A673 (cell line): ENCODE results near the gene SUCLA2. TPM values are rescaled to one million over a fixed set of nuclear protein-coding genes. Genes with fewer than 3 reads are reported as not detected.

Experiments
- BruUV-seq: library from RNA; stranded (reverse); fragments of 400-500 nt; replicated peaks from 2 replicates; lab custom pipeline; 2021; lab: Mats Ljungman, UMichigan
- CTCF ChIA-PET: fragments of 300-600 bp; sonication (Branson Sonifier 250); formaldehyde crosslinking; loops from one replicate; lab custom pipeline; 2022; ENCODE audit warnings: antibody characterized with exemption; lab: Charles Lee
- POLR2A ChIA-PET: fragments of 300-600 bp; sonication (Branson Sonifier 250); formaldehyde crosslinking; loops from one replicate; lab custom pipeline; 2022; ENCODE audit warnings: antibody characterized with exemption; ENCODE audit not compliant: low non-redundant PET; lab: Charles Lee
- DNase-seq: peaks from one replicate; pipeline ENCODE4 v3.0.0-alpha.2; 2015; ENCODE audit warnings: low spot score
- H3K27ac ChIP-seq: fragments of 200-600 bp; sonication (generic); 2 replicates; pipeline ENCODE4 v1.5.1; 2016; ENCODE audit warnings: mixed run types, low read depth, mild to moderate bottlenecking, mixed read lengths, antibody characterized with exemption, low read length; ENCODE audit not compliant: poor library complexity, severe bottlenecking
- H3K27me3 ChIP-seq: fragments of 200-600 bp; sonication (generic); replicated peaks from 2 replicates; pipeline ENCODE4 v1.6.1; 2017; ENCODE audit warnings: mixed run types, low read depth, mild to moderate bottlenecking, mixed read lengths, antibody characterized with exemption, low read length; ENCODE audit not compliant: insufficient read depth, poor library complexity
- H3K36me3 ChIP-seq: fragments of 200-600 bp; sonication (generic); 2 replicates; pipeline ENCODE4 v1.6.1; 2016; ENCODE audit warnings: mixed run types, mild to moderate bottlenecking, mixed read lengths, antibody characterized with exemption, low read length; ENCODE audit not compliant: insufficient read depth, poor library complexity, severe bottlenecking
- H3K4me1 ChIP-seq: fragments of 200-600 bp; sonication (generic); 2 replicates; pipeline ENCODE4 v1.6.1; 2017; ENCODE audit warnings: mixed run types, mild to moderate bottlenecking, mixed read lengths, antibody characterized with exemption, low read length; ENCODE audit not compliant: insufficient read depth, poor library complexity, severe bottlenecking
- H3K4me3 ChIP-seq: fragments of 200-600 bp; sonication (generic); 2 replicates; pipeline ENCODE4 v1.5.1; 2016; ENCODE audit warnings: low read depth, mixed run types, mild to moderate bottlenecking, mixed read lengths, low read length; ENCODE audit not compliant: poor library complexity, severe bottlenecking
- H3K9me3 ChIP-seq: fragments of 200-600 bp; sonication (generic); 2 replicates; pipeline ENCODE4 v1.6.1; 2016; ENCODE audit warnings: mixed run types, low read depth, mild to moderate bottlenecking, mixed read lengths, antibody characterized with exemption, low read length; ENCODE audit not compliant: poor library complexity, severe bottlenecking
- CTCF ChIP-seq: fragments of 300-800, 200-600 bp; sonication (generic); conservative IDR thresholded peaks from 2 replicates; pipeline ENCODE4 v1.5.1; 2017; ENCODE audit warnings: low read depth, mild to moderate bottlenecking, antibody characterized with exemption, low read length, moderate library complexity, mixed read lengths
- EZH2 ChIP-seq: fragments of 200-600 bp; sonication (generic); IDR thresholded peaks from 2 replicates; pipeline ENCODE4 v1.6.1; 2017; ENCODE audit warnings: borderline replicate concordance, low read depth, mild to moderate bottlenecking, mixed read lengths, antibody characterized with exemption, low read length; ENCODE audit not compliant: poor library complexity, severe bottlenecking
- intact Hi-C: fragments of 100-400 bp; cut with micrococcal nuclease; formaldehyde crosslinking; loops from one replicate; pipeline ENCODE4 v1.10.0; 2022; ENCODE audit not compliant: unreplicated experiment
- total RNA-seq: library from RNA; stranded (reverse); gene quantifications from 2 replicates; pipeline ENCODE4 v1.2.3, GENCODE V29; 2021

The SUCLA2 gene
- total RNA-seq, 1 experiment from 2014 or later: 36.6 TPM

- DNase-seq: no peak
- ChIA-PET CTCF (no interaction called here), POLR2A (no interaction called here)
- Histone ChIP-seq H3K36me3 (peaks cover 12% of the 10 kb centered on the region), H3K4me1 (peaks cover 11% of the 10 kb centered on the region), H3K27ac (peak overlapping the region; percentile 86), H3K4me3 (peak overlapping the region; percentile 85), H3K9me3 (no peaks in the 10 kb centered on the region), H3K27me3 (no peaks in the 10 kb centered on the region)
- no peak for TF ChIP-seq EZH2
- BruUV-seq: no TSS peak
- intact Hi-C loops: no loop called here
Measured at GRCh38 chr13:47999973-48000372, 1.1 kb downstream of the SUCLA2 start.

GRCh38 chr13:47997384-47997783 is 3.7 kb downstream of the SUCLA2 start:
- intact Hi-C loops: no loop called here
- Histone ChIP-seq H3K27ac (no peak overlapping the region), H3K9me3 (no peaks in the 10 kb centered on the region), H3K36me3 (peaks cover 27% of the 10 kb centered on the region), H3K27me3 (no peaks in the 10 kb centered on the region), H3K4me1 (peaks cover 11% of the 10 kb centered on the region), H3K4me3 (no peak overlapping the region)
- TF ChIP-seq EZH2 (no peak), CTCF (no peak)
- DNase-seq: no peak
- CTCF ChIA-PET: no interaction called here
- no TSS peak for BruUV-seq
- POLR2A ChIA-PET: no interaction called here

- Histone ChIP-seq H3K36me3 (peaks cover 48% of the 10 kb centered on the region), H3K27me3 (no peaks in the 10 kb centered on the region), H3K9me3 (no peaks in the 10 kb centered on the region), H3K4me1 (no peaks in the 10 kb centered on the region), H3K27ac (no peak overlapping the region), H3K4me3 (no peak overlapping the region)
- CTCF ChIA-PET: no interaction called here
- BruUV-seq: no TSS peak
- POLR2A ChIA-PET: no interaction called here
- intact Hi-C loops: no loop called here
- DNase-seq: no peak
- TF ChIP-seq EZH2 (no peak), CTCF (no peak)
Measured at GRCh38 chr13:47991859-47992258, 9.2 kb downstream of the SUCLA2 start.

GRCh38 chr13:47990920-47991466 is 10.1 kb downstream of the SUCLA2 start:
- DNase-seq: no peak
- H3K4me3 ChIP-seq: no peak overlapping the region
- no peaks in the 10 kb centered on the region for H3K4me1 ChIP-seq
- ChIA-PET CTCF (no interaction called here), POLR2A (no interaction called here)
- no peak overlapping the region for H3K27ac ChIP-seq
- H3K27me3 ChIP-seq: no peaks in the 10 kb centered on the region
- intact Hi-C loops: no loop called here
- H3K9me3 ChIP-seq: no peaks in the 10 kb centered on the region
- H3K36me3 ChIP-seq: peaks cover 51% of the 10 kb centered on the region
- TF ChIP-seq CTCF: no peak
- TF ChIP-seq EZH2: no peak
- BruUV-seq: no TSS peak
